ENCODE data around the gene KRTAP13-2. TPM values are rescaled to one million over a fixed set of nuclear protein-coding genes. Genes with fewer than 3 reads are reported as not detected.

Gene KRTAP13-2
- total RNA-seq, 1 experiment from 2014 or later = not detected

- no peak for DNase-seq (ENCODE audit: low read depth)
Measured at GRCh38 chr21:30326390-30326789, 45.7 kb downstream of the KRTAP13-2 start.

Other genes starting within 250 kb of the KRTAP13-2 start
- gene CLDN17, start 205.5 kb downstream of the KRTAP13-2 start, total RNA-seq (2014; rRNA removed; shearing (Covaris generic)) = not detected in 2 replicates
- gene CLDN8, start 156.2 kb downstream of the KRTAP13-2 start, total RNA-seq (2014; rRNA removed; shearing (Covaris generic)) = not detected in 2 replicates
- gene KRTAP24-1, start 89.3 kb downstream of the KRTAP13-2 start, total RNA-seq (2014; rRNA removed; shearing (Covaris generic)) = not detected in 2 replicates
- gene KRTAP25-1, start 82.8 kb downstream of the KRTAP13-2 start, total RNA-seq (2014; rRNA removed; shearing (Covaris generic)) = not detected in 2 replicates
- not detected in 2 replicates for gene KRTAP26-1, start 52.0 kb downstream of the KRTAP13-2 start, total RNA-seq (2014; rRNA removed; shearing (Covaris generic))
- not detected in 2 replicates for gene KRTAP27-1, start 34.6 kb downstream of the KRTAP13-2 start, total RNA-seq (2014; rRNA removed; shearing (Covaris generic))
- gene KRTAP23-1, start 23.7 kb downstream of the KRTAP13-2 start, total RNA-seq (2014; rRNA removed; shearing (Covaris generic)) = not detected in 2 replicates
- not detected in 2 replicates for gene KRTAP13-1, start 23.8 kb upstream of the KRTAP13-2 start, total RNA-seq (2014; rRNA removed; shearing (Covaris generic))
- not detected in 2 replicates for gene KRTAP13-3, start 53.7 kb upstream of the KRTAP13-2 start, total RNA-seq (2014; rRNA removed; shearing (Covaris generic))
- gene KRTAP13-4, start 57.9 kb upstream of the KRTAP13-2 start, total RNA-seq (2014; rRNA removed; shearing (Covaris generic)) = not detected in 2 replicates
- gene KRTAP15-1, start 68.0 kb upstream of the KRTAP13-2 start, total RNA-seq (2014; rRNA removed; shearing (Covaris generic)) = not detected in 2 replicates
- not detected in 2 replicates for gene KRTAP19-1, start 108.1 kb upstream of the KRTAP13-2 start, total RNA-seq (2014; rRNA removed; shearing (Covaris generic))
- not detected in 2 replicates for gene KRTAP19-2, start 115.2 kb upstream of the KRTAP13-2 start, total RNA-seq (2014; rRNA removed; shearing (Covaris generic))
- gene KRTAP19-3, start 119.7 kb upstream of the KRTAP13-2 start, total RNA-seq (2014; rRNA removed; shearing (Covaris generic)) = not detected in 2 replicates
- not detected in 2 replicates for gene KRTAP19-4, start 124.9 kb upstream of the KRTAP13-2 start, total RNA-seq (2014; rRNA removed; shearing (Covaris generic))
- gene KRTAP19-5, start 129.9 kb upstream of the KRTAP13-2 start, total RNA-seq (2014; rRNA removed; shearing (Covaris generic)) = not detected in 2 replicates
- gene KRTAP19-6, start 169.6 kb upstream of the KRTAP13-2 start, total RNA-seq (2014; rRNA removed; shearing (Covaris generic)) = not detected in 2 replicates
- gene KRTAP19-7, start 189.0 kb upstream of the KRTAP13-2 start, total RNA-seq (2014; rRNA removed; shearing (Covaris generic)) = not detected in 2 replicates
- not detected in 2 replicates for gene KRTAP22-2, start 218.1 kb upstream of the KRTAP13-2 start, total RNA-seq (2014; rRNA removed; shearing (Covaris generic))
- not detected in 2 replicates for gene KRTAP6-3, start 220.2 kb upstream of the KRTAP13-2 start, total RNA-seq (2014; rRNA removed; shearing (Covaris generic))
- gene KRTAP6-2, start 226.6 kb upstream of the KRTAP13-2 start, total RNA-seq (2014; rRNA removed; shearing (Covaris generic)) = not detected in 2 replicates
- not detected in 2 replicates for gene KRTAP22-1, start 228.8 kb upstream of the KRTAP13-2 start, total RNA-seq (2014; rRNA removed; shearing (Covaris generic))
- not detected in 2 replicates for gene KRTAP6-1, start 241.7 kb upstream of the KRTAP13-2 start, total RNA-seq (2014; rRNA removed; shearing (Covaris generic))
- not detected in 2 replicates for gene KRTAP20-1, start 244.2 kb upstream of the KRTAP13-2 start, total RNA-seq (2014; rRNA removed; shearing (Covaris generic))
- gene KRTAP20-4, start 248.4 kb upstream of the KRTAP13-2 start, total RNA-seq (2014; rRNA removed; shearing (Covaris generic)) = not detected in 2 replicates